ENCODE results near the gene PSMB7.
A peak's percentile ranks its signal among the peaks of the same experiment; 100 is the strongest.

PSMB7 gene

DNA sequence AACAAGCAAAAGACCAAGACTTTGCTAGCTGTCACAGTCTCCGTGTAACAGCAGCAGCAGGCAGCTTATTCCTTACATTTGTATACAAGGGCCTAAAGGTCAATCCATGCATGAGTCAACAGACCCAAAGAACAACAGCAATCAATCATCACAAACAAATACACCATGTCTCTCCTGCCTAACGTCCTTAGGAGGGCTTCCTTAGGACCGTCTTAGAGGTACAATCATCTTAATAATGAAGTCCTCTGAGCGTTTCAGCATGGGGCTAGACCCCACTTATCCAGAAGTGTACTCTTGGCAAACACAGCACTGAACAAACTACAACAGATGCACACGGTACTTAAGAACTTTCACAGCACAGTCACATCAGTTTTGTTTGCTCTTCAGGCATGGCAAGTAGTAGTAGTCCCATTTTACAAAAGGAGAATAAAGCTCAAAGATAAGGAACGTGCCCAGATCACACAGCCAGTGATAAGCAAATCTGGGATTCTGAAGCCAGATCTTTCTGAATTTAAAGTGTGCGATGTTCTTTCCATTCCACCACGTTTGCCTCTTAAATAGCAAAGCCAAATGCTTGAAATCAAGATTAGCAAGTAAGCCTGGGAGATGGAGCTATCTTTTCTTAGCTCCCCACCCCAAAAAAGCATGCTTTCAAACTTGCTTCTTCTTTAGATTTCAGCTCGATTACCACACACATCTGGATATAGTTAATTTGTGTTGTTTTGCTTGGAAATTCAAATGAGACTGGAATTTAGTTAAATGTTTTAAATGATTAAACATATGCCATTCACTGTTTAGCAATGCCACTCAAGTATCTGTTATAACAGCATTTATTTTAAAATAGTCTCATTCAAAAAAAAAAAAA is 24.2 kb downstream of the PSMB7 start:
- peak overlapping the region; percentile 45; the same call in 1 of the 2 replicates for H3K27ac ChIP-seq
- TF ChIP-seq, protein P1, sequence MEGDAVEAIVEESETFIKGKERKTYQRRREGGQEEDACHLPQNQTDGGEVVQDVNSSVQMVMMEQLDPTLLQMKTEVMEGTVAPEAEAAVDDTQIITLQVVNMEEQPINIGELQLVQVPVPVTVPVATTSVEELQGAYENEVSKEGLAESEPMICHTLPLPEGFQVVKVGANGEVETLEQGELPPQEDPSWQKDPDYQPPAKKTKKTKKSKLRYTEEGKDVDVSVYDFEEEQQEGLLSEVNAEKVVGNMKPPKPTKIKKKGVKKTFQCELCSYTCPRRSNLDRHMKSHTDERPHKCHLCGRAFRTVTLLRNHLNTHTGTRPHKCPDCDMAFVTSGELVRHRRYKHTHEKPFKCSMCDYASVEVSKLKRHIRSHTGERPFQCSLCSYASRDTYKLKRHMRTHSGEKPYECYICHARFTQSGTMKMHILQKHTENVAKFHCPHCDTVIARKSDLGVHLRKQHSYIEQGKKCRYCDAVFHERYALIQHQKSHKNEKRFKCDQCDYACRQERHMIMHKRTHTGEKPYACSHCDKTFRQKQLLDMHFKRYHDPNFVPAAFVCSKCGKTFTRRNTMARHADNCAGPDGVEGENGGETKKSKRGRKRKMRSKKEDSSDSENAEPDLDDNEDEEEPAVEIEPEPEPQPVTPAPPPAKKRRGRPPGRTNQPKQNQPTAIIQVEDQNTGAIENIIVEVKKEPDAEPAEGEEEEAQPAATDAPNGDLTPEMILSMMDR (conservative IDR thresholded peaks at IDR 0.05) = no peak
- TF ChIP-seq ZFX (IDR thresholded peaks at IDR 0.05) = no peak

DNA sequence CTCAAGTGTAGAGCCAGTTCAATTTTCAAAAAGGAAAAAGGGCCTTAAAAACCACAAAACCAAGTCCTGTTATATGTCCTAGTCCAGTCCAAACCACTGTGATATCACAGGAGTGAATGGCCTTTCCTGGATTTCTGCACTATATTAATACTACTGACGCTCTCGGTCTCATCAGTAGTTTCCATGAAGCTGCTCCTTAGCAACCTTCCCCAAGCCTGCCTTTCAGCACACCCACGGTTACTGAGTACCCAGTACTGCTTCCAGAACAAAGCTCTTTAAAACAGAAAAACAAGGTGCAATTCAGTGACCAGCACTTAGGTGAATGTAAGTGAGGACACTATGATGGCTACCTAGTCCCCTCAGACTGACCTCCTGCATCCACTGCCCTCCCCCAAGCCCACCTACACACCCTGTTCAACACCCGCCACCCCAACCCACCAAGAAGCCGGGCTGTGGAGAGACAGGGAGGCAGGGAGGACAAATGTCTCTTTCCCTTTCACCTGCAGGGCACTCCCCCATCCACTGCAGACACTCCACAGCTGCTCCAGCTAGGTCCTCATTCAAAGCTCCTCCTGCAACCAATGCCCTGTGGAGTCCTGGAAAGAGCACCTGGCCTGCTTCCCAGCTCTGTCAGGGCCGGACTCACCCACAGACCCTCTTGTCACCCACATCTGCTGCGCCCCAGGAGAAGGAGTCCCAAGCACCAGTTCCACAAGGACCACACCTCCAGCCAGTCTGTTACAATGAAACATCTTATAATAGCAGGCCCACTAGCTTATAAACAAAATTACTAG is 25.9 kb downstream of the PSMB7 start:
- no peak for TF ChIP-seq ZFX (IDR thresholded peaks at IDR 0.05)
- TF ChIP-seq, protein P1 (conservative IDR thresholded peaks at IDR 0.05) = no peak
- H3K27ac ChIP-seq = peak overlapping the region; percentile 26; the same call in 1 of the 2 replicates

DNA sequence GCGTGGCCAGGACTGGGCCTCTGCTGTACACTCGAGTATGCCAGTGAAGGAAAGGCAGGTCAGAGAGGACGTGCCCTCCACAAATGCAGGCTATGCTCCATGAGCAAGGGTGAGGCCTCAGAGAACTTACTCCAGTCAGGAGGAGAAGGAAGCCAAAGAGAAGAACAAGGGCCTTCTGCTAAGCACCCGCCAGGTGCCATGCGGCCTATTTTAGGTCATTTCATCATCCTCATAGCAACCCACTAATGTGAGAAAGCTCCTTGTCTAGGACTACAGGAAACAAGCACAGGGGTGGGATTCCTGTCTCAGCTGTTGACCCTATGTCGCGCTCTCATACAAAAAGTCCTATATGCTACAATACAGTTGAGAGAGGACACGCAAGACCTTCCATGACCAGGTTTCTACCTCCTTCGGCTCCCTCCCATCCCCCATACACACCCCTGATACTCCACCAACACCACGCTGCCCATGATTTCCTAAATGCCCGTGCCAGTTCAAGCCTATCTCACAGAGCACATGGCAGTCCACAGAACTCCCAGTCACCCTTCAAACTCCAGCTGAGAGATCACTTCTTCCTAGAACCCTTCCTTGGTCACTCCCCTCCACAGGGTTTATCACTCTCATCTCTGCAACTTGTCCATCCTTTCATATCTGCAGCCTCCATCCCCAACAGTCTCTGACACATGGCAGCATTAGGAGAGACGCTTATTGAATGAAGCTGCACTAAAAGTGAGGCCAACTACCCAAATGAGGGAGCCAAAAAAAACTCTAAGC is 26.8 kb downstream of the PSMB7 start:
- no peak for TF ChIP-seq ZFX (IDR thresholded peaks at IDR 0.05)
- TF ChIP-seq, protein P1 (conservative IDR thresholded peaks at IDR 0.05) = no peak
- no peak overlapping the region for H3K27ac ChIP-seq

- no peak overlapping the region for H3K27ac ChIP-seq
- TF ChIP-seq ZFX (IDR thresholded peaks at IDR 0.05) = no peak
- TF ChIP-seq, protein P1 (conservative IDR thresholded peaks at IDR 0.05) = no peak
Measured at GRCh38 chr9:124386201-124386600, 29.0 kb downstream of the PSMB7 start.

DNA sequence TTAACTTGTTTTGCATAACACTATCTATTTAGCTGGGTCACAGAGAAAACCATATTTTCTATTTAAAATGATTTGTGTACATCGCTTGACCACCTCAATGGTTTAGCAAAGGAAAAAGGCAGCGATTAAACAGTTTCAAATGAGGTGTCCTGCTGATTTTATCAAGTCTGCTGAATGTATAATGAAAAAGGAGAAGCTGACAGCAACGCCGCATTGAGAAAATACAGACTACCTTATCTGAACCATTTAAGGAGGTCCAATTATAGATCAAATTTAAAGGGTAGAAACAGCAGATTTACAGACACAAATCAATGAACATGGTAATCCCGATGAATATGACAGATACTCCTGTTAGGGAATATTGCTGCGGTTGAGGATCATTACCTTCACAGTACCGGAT is 29.6 kb downstream of the PSMB7 start:
- no peak for TF ChIP-seq ZFX (IDR thresholded peaks at IDR 0.05)
- TF ChIP-seq, protein P1 (conservative IDR thresholded peaks at IDR 0.05) = no peak
- H3K27ac ChIP-seq = no peak overlapping the region

GRCh38 chr9:124384846-124385245 is 30.4 kb downstream of the PSMB7 start:
- no peak for TF ChIP-seq ZFX (IDR thresholded peaks at IDR 0.05)
- no peak overlapping the region for H3K27ac ChIP-seq

DNA sequence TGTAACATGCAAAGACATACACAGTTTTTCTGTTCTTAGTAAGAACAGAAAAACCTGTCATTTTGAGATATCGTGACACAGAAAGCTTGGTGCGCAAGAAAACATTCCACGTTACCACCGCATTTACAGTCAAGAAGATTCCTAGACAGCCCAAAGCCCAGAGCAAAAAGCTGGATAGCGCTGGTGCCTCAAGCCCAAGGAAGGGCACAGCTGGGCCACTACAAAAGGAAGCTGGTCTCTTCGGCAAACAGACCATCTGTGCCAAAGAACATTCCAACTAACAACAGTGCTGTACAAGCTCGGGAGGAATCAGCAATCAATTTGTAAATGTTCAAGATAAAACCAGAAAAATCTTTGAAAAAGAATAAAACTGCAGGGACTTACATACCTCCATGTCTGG is 31.0 kb downstream of the PSMB7 start:
- TF ChIP-seq ZFX (IDR thresholded peaks at IDR 0.05) = no peak
- TF ChIP-seq, protein P1 (conservative IDR thresholded peaks at IDR 0.05) = no peak
- H3K27ac ChIP-seq = no peak overlapping the region; the same call in 1 of the 2 replicates
